ENCODE data around the gene WDR31. TPM values are rescaled to one million over a fixed set of nuclear protein-coding genes. Genes with fewer than 3 reads are reported as not detected.

WDR31 gene
- polyA plus RNA-seq, 2 of the 4 experiments (the other 2 are of a cell fraction) = 1.9 to 2.9 TPM

DNA sequence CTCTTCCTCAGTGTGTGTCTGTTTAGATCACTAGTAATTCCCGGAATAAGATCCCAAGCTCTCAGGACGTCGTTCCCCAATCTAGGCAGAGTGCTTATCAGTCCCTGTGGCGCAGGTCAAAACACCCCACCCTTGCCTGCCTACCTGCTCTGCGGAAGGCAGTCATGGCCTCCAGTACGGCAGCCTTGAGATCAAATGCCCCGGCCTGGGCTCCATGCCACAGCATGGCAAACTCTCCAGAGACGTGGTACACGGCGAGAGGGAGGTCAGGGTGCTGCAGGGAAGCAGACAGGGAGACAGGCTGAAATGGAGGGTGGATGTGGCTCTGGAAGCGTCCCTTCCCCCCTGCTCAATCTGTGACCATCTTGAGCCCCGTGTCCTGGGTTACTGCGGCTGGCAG is 48.8 kb upstream of the WDR31 start:
- CTCF ChIA-PET = interaction anchor here (0.6 to 8.2 kb wide), 3 partner anchors 13 to 19 kb away, joined by 3 to 51 read pairs (median 4); partner anchors contain the start of gene ALAD
- ATAC-seq (no peak), DNase-seq (ENCODE audit: low read depth in 1 of 2, low spot score in 1 of 2) (no peak), FAIRE-seq (no peak)
- POLR2A ChIA-PET = no interaction called here
- H3K4me3 ChIP-seq = no peak overlapping the region
- TF ChIP-seq, protein P1, sequence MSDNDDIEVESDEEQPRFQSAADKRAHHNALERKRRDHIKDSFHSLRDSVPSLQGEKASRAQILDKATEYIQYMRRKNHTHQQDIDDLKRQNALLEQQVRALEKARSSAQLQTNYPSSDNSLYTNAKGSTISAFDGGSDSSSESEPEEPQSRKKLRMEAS (IDR thresholded peaks at IDR 0.05) = no peak
- TF ChIP-seq TFCP2L1 (CRISPR knock-in tag; IDR thresholded peaks at IDR 0.05) (no peak), RNF2 (IDR thresholded peaks at IDR 0.05; ENCODE audit: borderline replicate concordance, low read depth) (no peak), CEBPB (IDR thresholded peaks at IDR 0.05) (no peak), POLR2AphosphoS2 (conservative IDR thresholded peaks at IDR 0.05; ENCODE audit: low read length) (no peak), FOSL2 (IDR thresholded peaks at IDR 0.05) (no peak), FOSL2 (CRISPR knock-in tag; IDR thresholded peaks at IDR 0.05) (no peak)
- TF ChIP-seq, protein P2, sequence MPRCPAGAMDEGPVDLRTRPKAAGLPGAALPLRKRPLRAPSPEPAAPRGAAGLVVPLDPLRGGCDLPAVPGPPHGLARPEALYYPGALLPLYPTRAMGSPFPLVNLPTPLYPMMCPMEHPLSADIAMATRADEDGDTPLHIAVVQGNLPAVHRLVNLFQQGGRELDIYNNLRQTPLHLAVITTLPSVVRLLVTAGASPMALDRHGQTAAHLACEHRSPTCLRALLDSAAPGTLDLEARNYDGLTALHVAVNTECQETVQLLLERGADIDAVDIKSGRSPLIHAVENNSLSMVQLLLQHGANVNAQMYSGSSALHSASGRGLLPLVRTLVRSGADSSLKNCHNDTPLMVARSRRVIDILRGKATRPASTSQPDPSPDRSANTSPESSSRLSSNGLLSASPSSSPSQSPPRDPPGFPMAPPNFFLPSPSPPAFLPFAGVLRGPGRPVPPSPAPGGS (IDR thresholded peaks at IDR 0.05) = no peak
- H3K9me3 ChIP-seq = no peaks in the 10 kb centered on the region
- 0 out of 3 replicates have a peak, but pooled peaks cover 4% of the 10 kb centered on the region for H3K4me1 ChIP-seq
- WGBS (ENCODE audit: missing lambda C conversion rate) = 91% methylated on average over 13 of the region's 13 CpGs
- H3K27ac ChIP-seq = no peak overlapping the region
- no peak overlapping the region for H3K4me2 ChIP-seq

DNA sequence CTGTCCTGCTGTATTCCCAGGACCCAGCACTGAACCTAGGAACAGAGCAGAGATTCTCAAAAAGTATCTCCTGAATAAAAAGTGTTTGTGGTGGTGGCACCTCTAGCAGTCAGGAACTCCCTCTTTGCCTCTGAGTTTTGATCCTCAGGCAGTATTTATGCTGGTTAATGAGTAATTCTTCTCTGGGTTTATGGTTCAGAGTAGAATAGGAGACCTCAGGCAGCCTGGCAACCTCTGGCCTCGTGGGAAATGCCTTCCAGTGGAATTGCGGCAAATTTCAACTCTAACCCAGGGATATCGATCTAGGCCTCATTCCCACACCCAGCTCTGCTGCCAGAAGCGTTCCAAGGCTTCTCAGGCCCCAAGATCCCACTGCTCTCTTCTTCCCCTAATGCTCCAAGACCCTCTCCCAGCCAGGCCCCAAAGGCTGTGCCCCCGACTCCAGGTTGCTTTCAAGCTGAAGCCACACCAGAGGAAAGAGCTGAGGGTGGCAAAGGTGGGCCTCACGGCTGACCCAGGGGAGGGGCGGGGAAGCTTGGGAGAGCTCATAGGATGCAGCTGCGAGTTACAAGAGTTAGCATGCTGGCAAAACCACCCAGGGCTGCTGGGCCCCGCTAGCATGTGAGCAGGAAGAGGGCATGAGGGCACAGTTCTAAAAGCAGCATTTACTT is 47.6 kb upstream of the WDR31 start:
- 0 out of 3 replicates have a peak, but pooled peaks cover 4% of the 10 kb centered on the region for H3K4me1 ChIP-seq
- TF ChIP-seq CHD2 (IDR thresholded peaks at IDR 0.05; ENCODE audit: low read length, partially characterized antibody) (no peak), HOXB5 (CRISPR knock-in tag; IDR thresholded peaks at IDR 0.05) (no peak), RARB (CRISPR knock-in tag; IDR thresholded peaks at IDR 0.05) (no peak), CEBPB (IDR thresholded peaks at IDR 0.05) (no peak), JUNB (IDR thresholded peaks at IDR 0.05) (no peak), TFCP2L1 (CRISPR knock-in tag; IDR thresholded peaks at IDR 0.05) (no peak), RNF2 (IDR thresholded peaks at IDR 0.05; ENCODE audit: borderline replicate concordance, low read depth) (no peak), BHLHE40 (IDR thresholded peaks at IDR 0.05; ENCODE audit: low read depth, low read length) (no peak), EP300 (IDR thresholded peaks at IDR 0.05) (no peak), KDM5A (IDR thresholded peaks at IDR 0.05) (no peak), HOXA7 (CRISPR knock-in tag; IDR thresholded peaks at IDR 0.05) (no peak)
- TF ChIP-seq, protein P3, sequence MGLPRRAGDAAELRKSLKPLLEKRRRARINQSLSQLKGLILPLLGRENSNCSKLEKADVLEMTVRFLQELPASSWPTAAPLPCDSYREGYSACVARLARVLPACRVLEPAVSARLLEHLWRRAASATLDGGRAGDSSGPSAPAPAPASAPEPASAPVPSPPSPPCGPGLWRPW (IDR thresholded peaks at IDR 0.05) = no peak
- TF ChIP-seq, protein P2 (IDR thresholded peaks at IDR 0.05) = no peak
- DNase-seq (ENCODE audit: low read depth in 1 of 2, low spot score in 1 of 2) (no peak), FAIRE-seq (no peak), ATAC-seq (peak; percentile 35 to 49; a peak in 2 of 6 replicates)
- WGBS (ENCODE audit: missing lambda C conversion rate) = 59% methylated on average over 8 of the region's 9 CpGs
- ChIA-PET POLR2A (interaction anchor here (1.0 kb wide), 2 partner anchors 11 to 22 kb away, joined by 3 to 4 read pairs; partner anchors contain the start of genes C9orf43, HDHD3 and POLE3), CTCF (interaction anchor here (1.0 to 8.2 kb wide), 4 partner anchors 14 to 78 kb away, joined by 3 to 51 read pairs (median 3); partner anchors contain the start of gene ALAD)
- no peak overlapping the region for H3K4me2 ChIP-seq
- H3K9me3 ChIP-seq = no peaks in the 10 kb centered on the region
- no peak overlapping the region for H3K27ac ChIP-seq
- no peak overlapping the region for H3K4me3 ChIP-seq

DNA sequence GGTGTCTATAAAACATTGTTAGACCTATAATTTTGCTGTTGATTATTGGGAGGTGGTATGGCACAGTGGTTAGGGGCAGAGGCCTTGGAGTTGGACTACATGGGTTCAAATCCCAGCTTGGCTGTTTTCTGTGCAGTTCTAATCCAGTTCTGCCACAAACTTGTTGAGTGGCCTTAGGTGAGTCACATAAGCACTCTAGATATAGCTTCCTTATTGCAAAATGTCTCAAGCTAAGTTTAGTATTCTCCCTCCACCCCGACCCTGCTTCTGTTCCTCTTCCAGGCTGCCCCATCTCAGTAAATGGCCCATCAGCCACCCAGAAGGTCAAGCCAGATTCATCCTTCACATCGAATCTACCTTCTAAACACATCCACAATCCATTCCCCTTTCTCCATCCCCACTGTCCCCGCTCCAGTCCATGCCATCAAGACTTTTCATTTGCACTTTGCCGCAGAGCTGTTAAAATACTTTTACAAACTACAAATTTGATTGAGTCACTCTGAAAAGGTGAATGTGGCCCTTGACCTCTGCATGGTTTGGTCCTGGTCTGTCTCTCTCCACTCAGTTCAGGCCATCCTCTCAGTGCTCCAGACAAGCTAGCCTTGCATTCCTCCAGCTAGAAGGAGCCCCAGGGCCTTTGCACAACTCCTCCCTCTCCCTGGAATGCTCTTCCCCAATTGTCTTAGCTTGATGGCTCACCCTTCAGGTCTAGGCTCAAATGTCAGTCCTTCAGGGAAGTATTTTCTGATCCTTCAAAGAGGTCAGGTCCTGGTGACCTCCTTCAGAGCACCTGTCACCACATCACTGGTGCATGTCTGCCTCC is 46.7 kb upstream of the WDR31 start:
- DNase-seq (ENCODE audit: low read depth in 1 of 2, low spot score in 1 of 2) (no peak), ATAC-seq (no peak), FAIRE-seq (no peak)
- Histone ChIP-seq H3K4me1 (0 out of 3 replicates have a peak, but pooled peaks cover 4% of the 10 kb centered on the region), H3K27ac (no peak overlapping the region), H3K4me2 (no peak overlapping the region), H3K4me3 (no peak overlapping the region), H3K9me3 (no peaks in the 10 kb centered on the region)
- no peak for TF ChIP-seq PHF8 (IDR thresholded peaks at IDR 0.05; ENCODE audit: borderline replicate concordance, low read depth)
- no peak for TF ChIP-seq HDAC2 (IDR thresholded peaks at IDR 0.05)
- no peak for TF ChIP-seq RAD21 (conservative IDR thresholded peaks at IDR 0.05 in 1 of 2, IDR thresholded peaks at IDR 0.05 in 1 of 2)
- TF ChIP-seq RCOR1 (IDR thresholded peaks at IDR 0.05; ENCODE audit: low read depth, low read length) = no peak
- no peak for TF ChIP-seq NFE2L2 (conservative IDR thresholded peaks at IDR 0.05; ENCODE audit: low read length)
- TF ChIP-seq CHD4 (IDR thresholded peaks at IDR 0.05; ENCODE audit: borderline replicate concordance) = no peak
- no peak for TF ChIP-seq SREBF2 (IDR thresholded peaks at IDR 0.05)
- TF ChIP-seq ESRRA (IDR thresholded peaks at IDR 0.05; ENCODE audit: borderline replicate concordance, low read length) = no peak
- no peak for TF ChIP-seq CHD2 (IDR thresholded peaks at IDR 0.05; ENCODE audit: low read length, partially characterized antibody)
- TF ChIP-seq HEYL (CRISPR knock-in tag; IDR thresholded peaks at IDR 0.05) = no peak
- TF ChIP-seq CBX8 (IDR thresholded peaks at IDR 0.05) = no peak
- TF ChIP-seq HOXB5 (CRISPR knock-in tag; IDR thresholded peaks at IDR 0.05) = no peak
- TF ChIP-seq POLR2A (IDR thresholded peaks at IDR 0.05; ENCODE audit: low read length) = no peak
- TF ChIP-seq MAZ (IDR thresholded peaks at IDR 0.05; ENCODE audit: borderline replicate concordance, low read depth, low read length) = no peak
- no peak for TF ChIP-seq CEBPB (IDR thresholded peaks at IDR 0.05)
- ChIA-PET CTCF (interaction anchor here (1.0 to 8.2 kb wide), 5 partner anchors 11 to 77 kb away, joined by 3 to 51 read pairs (median 3); partner anchors contain the start of gene ALAD), POLR2A (interaction anchor here (1.0 kb wide), 2 partner anchors 10 to 23 kb away, joined by 3 to 4 read pairs; partner anchors contain the start of genes C9orf43, HDHD3 and POLE3)
- 77% methylated on average over 4 of the region's 4 CpGs for WGBS (ENCODE audit: missing lambda C conversion rate)

All from A549 (cell line).